ENCODE data around the gene MIXL1.
"Not testable (repeated sequence)": the region's sequence is repeated elsewhere in the genome, so short reads cannot be mapped to it uniquely, and the experiment has no call there.

MIXL1 gene

GRCh38 chr1:226202246-226202645 lies 21.2 kb upstream of the MIXL1 start:
- Histone ChIP-seq H3K27ac (ENCODE audit: extremely low read depth, low read depth, low read length) (no peak overlapping the region), H3K36me3 (ENCODE audit: control insufficient read depth in 2 of 2, insufficient read depth in 1 of 2, low read length in 2 of 2) (no peaks in the 10 kb centered on the region), H3K9me3 (ENCODE audit: control insufficient read depth, insufficient read depth, low read depth, low read length) (no peaks in the 10 kb centered on the region), H3K4me3 (ENCODE audit: low read depth, low read length) (no peak overlapping the region), H3K4me1 (ENCODE audit: control insufficient read depth, insufficient read depth, low read length) (no peaks in the 10 kb centered on the region)
- ChIA-PET CTCF (interaction anchor here (0.6 to 4.0 kb wide), 10 partner anchors 9 to 215 kb away, joined by 3 to 26 read pairs (median 4); no protein-coding TSS in a partner anchor), POLR2A (interaction anchor here (1.0 kb wide), 1 partner anchor 27 kb away, joined by 3 read pairs; no protein-coding TSS in a partner anchor)
- TF ChIP-seq ZNF610 (tag by site-specific recombination; IDR thresholded peaks at IDR 0.05; ENCODE audit: borderline replicate concordance) (no peak), SCRT2 (tag by site-specific recombination; IDR thresholded peaks at IDR 0.05) (peak; percentile 93), ZNF623 (tag by site-specific recombination; IDR thresholded peaks at IDR 0.05) (no peak), SCRT1 (tag by site-specific recombination; IDR thresholded peaks at IDR 0.05; ENCODE audit: borderline replicate concordance) (peak; percentile 77), ZBTB26 (tag by site-specific recombination; optimal IDR thresholded peaks at IDR 0.05) (no peak)

- 0 out of 2 replicates have a peak, but pooled peaks have one; percentile 10 for TF ChIP-seq ZFHX2 (tag by site-specific recombination; conservative IDR thresholded peaks at IDR 0.05)
- H3K36me3 ChIP-seq (ENCODE audit: control insufficient read depth in 2 of 2, insufficient read depth in 1 of 2, low read length in 2 of 2); H3K9me3 ChIP-seq (ENCODE audit: control insufficient read depth, insufficient read depth, low read depth, low read length); H3K27ac ChIP-seq (ENCODE audit: extremely low read depth, low read depth, low read length); H3K4me3 ChIP-seq (ENCODE audit: low read depth, low read length); H3K4me1 ChIP-seq (ENCODE audit: control insufficient read depth, insufficient read depth, low read length): not testable (repeated sequence)
- ChIA-PET POLR2A (interaction anchor here (1.0 kb wide), 1 partner anchor 26 kb away, joined by 3 read pairs; no protein-coding TSS in a partner anchor), CTCF (interaction anchor here (0.6 to 4.0 kb wide), 10 partner anchors 9 to 834 kb away, joined by 3 to 26 read pairs (median 4); no protein-coding TSS in a partner anchor)
Observed at GRCh38 chr1:226202666-226203065, 20.8 kb upstream of the MIXL1 start.

GRCh38 chr1:226203240-226203639 lies 20.2 kb upstream of the MIXL1 start:
- Histone ChIP-seq H3K4me3 (ENCODE audit: low read depth, low read length) (no peak overlapping the region), H3K9me3 (ENCODE audit: control insufficient read depth, insufficient read depth, low read depth, low read length) (no peaks in the 10 kb centered on the region), H3K36me3 (ENCODE audit: control insufficient read depth in 2 of 2, insufficient read depth in 1 of 2, low read length in 2 of 2) (no peaks in the 10 kb centered on the region), H3K27ac (ENCODE audit: extremely low read depth, low read depth, low read length) (no peak overlapping the region), H3K4me1 (ENCODE audit: control insufficient read depth, insufficient read depth, low read length) (no peaks in the 10 kb centered on the region)
- ChIA-PET POLR2A (interaction anchor here (1.0 kb wide), 1 partner anchor 26 kb away, joined by 3 read pairs; no protein-coding TSS in a partner anchor), CTCF (interaction anchor here (0.6 to 4.0 kb wide), 8 partner anchors 8 to 833 kb away, joined by 3 to 26 read pairs (median 5); no protein-coding TSS in a partner anchor)
- TF ChIP-seq ZNF76 (tag by site-specific recombination; IDR thresholded peaks at IDR 0.05; ENCODE audit: borderline replicate concordance, low read depth) (no peak), ZNF571 (tag by site-specific recombination; IDR thresholded peaks at IDR 0.05) (no peak), ZBTB7A (tag by site-specific recombination; IDR thresholded peaks at IDR 0.05; ENCODE audit: low read depth) (no peak), PRDM6 (tag by site-specific recombination; IDR thresholded peaks at IDR 0.05) (no peak), ZNF169 (tag by site-specific recombination; IDR thresholded peaks at IDR 0.05) (no peak), PRDM1 (tag by site-specific recombination; IDR thresholded peaks at IDR 0.05) (no peak)

GRCh38 chr1:226203655-226204054 lies 19.8 kb upstream of the MIXL1 start:
- Histone ChIP-seq H3K27ac (ENCODE audit: extremely low read depth, low read depth, low read length) (no peak overlapping the region), H3K4me1 (ENCODE audit: control insufficient read depth, insufficient read depth, low read length) (no peaks in the 10 kb centered on the region), H3K4me3 (ENCODE audit: low read depth, low read length) (no peak overlapping the region), H3K36me3 (ENCODE audit: control insufficient read depth in 2 of 2, insufficient read depth in 1 of 2, low read length in 2 of 2) (no peaks in the 10 kb centered on the region), H3K9me3 (ENCODE audit: control insufficient read depth, insufficient read depth, low read depth, low read length) (no peaks in the 10 kb centered on the region)
- POLR2A ChIA-PET: no interaction called here
- CTCF ChIA-PET: interaction anchor here (0.8 to 2.1 kb wide), 3 partner anchors 8 to 139 kb away, joined by 3 to 6 read pairs (median 3); no protein-coding TSS in a partner anchor
- TF ChIP-seq ZNF416 (tag by site-specific recombination; IDR thresholded peaks at IDR 0.05): no peak
- no peak for TF ChIP-seq ZNF777 (tag by site-specific recombination; IDR thresholded peaks at IDR 0.05; ENCODE audit: borderline replicate concordance)
- TF ChIP-seq ZNF214 (tag by site-specific recombination; IDR thresholded peaks at IDR 0.05; ENCODE audit: borderline replicate concordance): no peak
- TF ChIP-seq MZF1 (tag by site-specific recombination; IDR thresholded peaks at IDR 0.05; ENCODE audit: borderline replicate concordance): no peak
- TF ChIP-seq AEBP2 (tag by site-specific recombination; IDR thresholded peaks at IDR 0.05; ENCODE audit: borderline replicate concordance): no peak
- TF ChIP-seq ZNF548 (tag by site-specific recombination; IDR thresholded peaks at IDR 0.05): no peak
- no peak for TF ChIP-seq ZBTB17 (tag by site-specific recombination; IDR thresholded peaks at IDR 0.05)
- no peak for TF ChIP-seq SP2 (tag by site-specific recombination; IDR thresholded peaks at IDR 0.05)
- no peak for TF ChIP-seq YY1 (tag by site-specific recombination; IDR thresholded peaks at IDR 0.05)
- TF ChIP-seq ZNF571 (tag by site-specific recombination; IDR thresholded peaks at IDR 0.05): no peak
- no peak for TF ChIP-seq HOXC10 (CRISPR knock-in tag; IDR thresholded peaks at IDR 0.05)
- no peak for TF ChIP-seq ZNF140 (tag by site-specific recombination; IDR thresholded peaks at IDR 0.05)
